ENCODE results near the gene LGALSL.

DNA sequence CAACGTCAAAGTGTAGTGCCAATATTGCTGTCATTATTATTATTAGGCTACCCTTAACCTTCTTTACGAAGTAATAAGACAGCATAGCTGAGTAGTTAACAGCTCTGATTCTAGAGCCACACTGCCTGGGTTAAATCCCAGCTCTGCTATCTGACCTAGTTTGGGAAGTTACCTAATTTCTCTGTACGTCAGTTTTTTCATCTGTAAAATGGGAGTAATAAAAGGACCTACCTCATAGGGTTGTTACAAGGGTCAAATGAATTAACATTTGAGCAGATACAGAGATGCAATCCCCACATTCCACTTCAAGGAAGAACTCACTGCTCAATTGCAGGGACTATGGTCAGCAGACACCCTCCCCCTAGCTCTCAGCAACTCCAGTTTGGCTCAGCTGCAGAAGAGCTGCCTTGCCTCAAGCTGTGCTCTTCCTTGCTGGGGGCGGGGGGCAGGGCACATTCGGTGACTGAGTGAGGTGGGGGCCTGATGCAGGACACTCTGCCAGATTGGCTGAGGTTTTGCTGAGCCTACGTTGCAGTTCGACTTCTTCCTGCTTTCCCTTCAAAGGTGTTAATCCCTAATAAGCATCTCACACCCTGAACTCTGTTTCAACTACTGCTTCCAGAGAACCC is 11.0 kb upstream of the LGALSL start:
- TF ChIP-seq, protein P1, sequence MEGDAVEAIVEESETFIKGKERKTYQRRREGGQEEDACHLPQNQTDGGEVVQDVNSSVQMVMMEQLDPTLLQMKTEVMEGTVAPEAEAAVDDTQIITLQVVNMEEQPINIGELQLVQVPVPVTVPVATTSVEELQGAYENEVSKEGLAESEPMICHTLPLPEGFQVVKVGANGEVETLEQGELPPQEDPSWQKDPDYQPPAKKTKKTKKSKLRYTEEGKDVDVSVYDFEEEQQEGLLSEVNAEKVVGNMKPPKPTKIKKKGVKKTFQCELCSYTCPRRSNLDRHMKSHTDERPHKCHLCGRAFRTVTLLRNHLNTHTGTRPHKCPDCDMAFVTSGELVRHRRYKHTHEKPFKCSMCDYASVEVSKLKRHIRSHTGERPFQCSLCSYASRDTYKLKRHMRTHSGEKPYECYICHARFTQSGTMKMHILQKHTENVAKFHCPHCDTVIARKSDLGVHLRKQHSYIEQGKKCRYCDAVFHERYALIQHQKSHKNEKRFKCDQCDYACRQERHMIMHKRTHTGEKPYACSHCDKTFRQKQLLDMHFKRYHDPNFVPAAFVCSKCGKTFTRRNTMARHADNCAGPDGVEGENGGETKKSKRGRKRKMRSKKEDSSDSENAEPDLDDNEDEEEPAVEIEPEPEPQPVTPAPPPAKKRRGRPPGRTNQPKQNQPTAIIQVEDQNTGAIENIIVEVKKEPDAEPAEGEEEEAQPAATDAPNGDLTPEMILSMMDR (IDR thresholded peaks at IDR 0.05), result no peak
- no peak for TF ChIP-seq POLR2A (IDR thresholded peaks at IDR 0.05)
